H9 (cell line): Measurements from ENCODE around the gene SIRPB1. TPM values are rescaled to one million over a fixed set of nuclear protein-coding genes. Genes with fewer than 3 reads are reported as not detected.

ENCODE experiments used
- DNase-seq: peaks from one replicate; pipeline ENCODE4 v3.0.0-alpha.2; 2017
- H2AFZ ChIP-seq: one replicate; pipeline ENCODE4 v1.6.1; 2013; ENCODE audit warnings: mild to moderate bottlenecking, low read length, control low read depth, moderate library complexity
- H2AK5ac ChIP-seq: 2 replicates; pipeline ENCODE4 v1.6.1; 2013; ENCODE audit warnings: low read length, control low read depth, mixed read lengths; ENCODE audit not compliant: insufficient read length
- H2BK120ac ChIP-seq: one replicate; pipeline ENCODE4 v1.6.1; 2013; ENCODE audit warnings: low read depth, mild to moderate bottlenecking, low read length, control low read depth, inconsistent platforms; ENCODE audit not compliant: poor library complexity, severe bottlenecking
- H2BK12ac ChIP-seq: 2 replicates; pipeline ENCODE4 v1.6.1; 2013; ENCODE audit warnings: low read length, control low read depth, mixed read lengths, low read depth; ENCODE audit not compliant: insufficient read length
- H2BK15ac ChIP-seq: 2 replicates; pipeline ENCODE4 v1.6.1; 2013; ENCODE audit warnings: low read depth, low read length, control low read depth
- H2BK20ac ChIP-seq: one replicate; pipeline ENCODE4 v1.6.1; 2013; ENCODE audit warnings: low read depth, mild to moderate bottlenecking, low read length, control low read depth, inconsistent platforms; ENCODE audit not compliant: poor library complexity, severe bottlenecking
- H2BK5ac ChIP-seq: 2 replicates; pipeline ENCODE4 v1.6.1; 2013; ENCODE audit warnings: low read length, control low read depth, mixed read lengths; ENCODE audit not compliant: insufficient read length
- H3K14ac ChIP-seq: 2 replicates; pipeline ENCODE4 v1.6.1; 2013; ENCODE audit warnings: low read length, control low read depth; ENCODE audit not compliant: insufficient read depth
- H3K18ac ChIP-seq: 2 replicates; pipeline ENCODE4 v1.6.1; 2013; ENCODE audit warnings: low read depth, mild to moderate bottlenecking, mixed read lengths, low read length, control low read depth; ENCODE audit not compliant: insufficient read length
- H3K23ac ChIP-seq: 2 replicates; pipeline ENCODE4 v1.6.1; 2013; ENCODE audit warnings: low read length, control low read depth, mixed read lengths, low read depth; ENCODE audit not compliant: insufficient read length
- H3K23me2 ChIP-seq: 2 replicates; pipeline ENCODE4 v1.6.1; 2013; ENCODE audit warnings: low read depth, mild to moderate bottlenecking, mixed read lengths, low read length, control low read depth; ENCODE audit not compliant: insufficient read length, poor library complexity, severe bottlenecking
- H3K27ac ChIP-seq: 2 replicates; pipeline ENCODE4 v1.5.1; 2013; ENCODE audit warnings: low read length, control low read depth, mixed read lengths, low read depth; ENCODE audit not compliant: insufficient read length
- H3K27me3 ChIP-seq: 2 replicates; pipeline ENCODE4 v1.6.1; 2013; ENCODE audit warnings: low read length, control low read depth, inconsistent platforms; ENCODE audit not compliant: insufficient read depth
- H3K4ac ChIP-seq: 2 replicates; pipeline ENCODE4 v1.6.1; 2013; ENCODE audit warnings: low read depth, mild to moderate bottlenecking, control low read depth, inconsistent platforms, low read length, moderate library complexity
- H3K4me1 ChIP-seq: 2 replicates; pipeline ENCODE4 v1.6.1; 2013; ENCODE audit warnings: low read length, control low read depth, inconsistent platforms; ENCODE audit not compliant: insufficient read depth
- H3K4me2 ChIP-seq: 2 replicates; pipeline ENCODE4 v1.6.1; 2013; ENCODE audit warnings: low read length, control low read depth, mixed read lengths; ENCODE audit not compliant: insufficient read length, insufficient read depth
- H3K56ac ChIP-seq: 2 replicates; pipeline ENCODE4 v1.6.1; 2013; ENCODE audit warnings: low read depth, mild to moderate bottlenecking, mixed read lengths, low read length, control low read depth; ENCODE audit not compliant: insufficient read length
- H3K79me1 ChIP-seq: 2 replicates; pipeline ENCODE4 v1.6.1; 2013; ENCODE audit warnings: low read depth, mild to moderate bottlenecking, moderate library complexity, low read length, control low read depth, inconsistent platforms; ENCODE audit not compliant: insufficient read depth, poor library complexity, severe bottlenecking
- H3K79me2 ChIP-seq: 2 replicates; pipeline ENCODE4 v1.6.1; 2013; ENCODE audit warnings: low read length, control low read depth, inconsistent platforms; ENCODE audit not compliant: insufficient read depth
- H3K9ac ChIP-seq: 2 replicates; pipeline ENCODE4 v1.6.1; 2013; ENCODE audit warnings: low read length, control low read depth, mixed read lengths; ENCODE audit not compliant: insufficient read length; ENCODE audit errors: extremely low read depth
- H3K9me3 ChIP-seq: one replicate; pipeline ENCODE4 v1.6.1; 2013; ENCODE audit warnings: low read depth, low read length, inconsistent platforms; ENCODE audit not compliant: control insufficient read depth
- H3T11ph ChIP-seq: one replicate; pipeline ENCODE4 v1.6.1; 2013; ENCODE audit warnings: mild to moderate bottlenecking, low read length, control low read depth, inconsistent platforms
- H4K20me1 ChIP-seq: one replicate; pipeline ENCODE4 v1.6.1; 2013; ENCODE audit not compliant: control insufficient read depth, insufficient read length, insufficient read depth
- H4K5ac ChIP-seq: 2 replicates; pipeline ENCODE4 v1.6.1; 2013; ENCODE audit warnings: low read depth, mild to moderate bottlenecking, mixed read lengths, low read length, control low read depth; ENCODE audit not compliant: insufficient read length
- H4K8ac ChIP-seq: replicated peaks from 2 replicates; pipeline ENCODE4 v1.6.1; 2013; ENCODE audit warnings: low read length, control low read depth, mixed read lengths, low read depth; ENCODE audit not compliant: insufficient read length
- H4K91ac ChIP-seq: 2 replicates; pipeline ENCODE4 v1.6.1; 2013; ENCODE audit warnings: low read depth, mild to moderate bottlenecking, moderate library complexity, mixed read lengths, low read length, control low read depth; ENCODE audit not compliant: insufficient read length
- H3K27ac Mint-ChIP-seq, 3 experiments: 2 replicates in 2 of 3; 3 replicates in 1 of 3; pipeline ENCODE4 v1.8.0; 2020 to 2021; ENCODE audit warnings: mixed read lengths in 3 of 3, mild to moderate bottlenecking in 1 of 3, moderate library complexity in 1 of 3
- H3K27me3 Mint-ChIP-seq: 2 replicates; pipeline ENCODE4 v1.8.0; 2021; ENCODE audit warnings: low read depth, mild to moderate bottlenecking, moderate library complexity, mixed read lengths
- H3K36me3 Mint-ChIP-seq, 3 experiments: 2 replicates in 2 of 3; 3 replicates in 1 of 3; pipeline ENCODE4 v1.8.0; 2020 to 2021; ENCODE audit warnings: low read depth in 3 of 3, mixed read lengths in 3 of 3; ENCODE audit not compliant: insufficient read depth in 1 of 3
- H3K4me1 Mint-ChIP-seq, 2 experiments: 2 replicates each; pipeline ENCODE4 v1.8.0; 2020; ENCODE audit warnings: mixed read lengths in 2 of 2
- H3K4me3 Mint-ChIP-seq, 2 experiments: 2 replicates in 1 of 2; 3 replicates in 1 of 2; pipeline ENCODE4 v1.8.0; 2020 to 2021; ENCODE audit warnings: mild to moderate bottlenecking in 2 of 2, mixed read lengths in 2 of 2, moderate library complexity in 1 of 2
- H3K9me3 Mint-ChIP-seq, 2 experiments: 2 replicates in 1 of 2; 3 replicates in 1 of 2; pipeline ENCODE4 v1.8.0; 2020; ENCODE audit warnings: mild to moderate bottlenecking in 2 of 2, mixed read lengths in 2 of 2, moderate library complexity in 1 of 2
- CTCF ChIP-seq: fragments of 200-600 bp; sonication (generic); conservative IDR thresholded peaks from 3 replicates; pipeline ENCODE4 v1.8.0; 2021; ENCODE audit warnings: antibody characterized with exemption, mild to moderate bottlenecking
- WGBS: extraction: QIAGEN DNeasy Blood & Tissue Kit; methylation state at CpG from one replicate; pipeline ENCODE4 v1.1.7; 2013; ENCODE audit warnings: missing lambda C conversion rate, low lambda C conversion rate, mixed read lengths; ENCODE audit not compliant: insufficient read length; ENCODE audit errors: extremely low coverage; 5-methylcytosine and 5-hydroxymethylcytosine counted together
- total RNA-seq: library from RNA; stranded (reverse); gene quantifications from 2 replicates; pipeline ENCODE4 v1.2.1, GENCODE V29; 2021

The SIRPB1 gene
- total RNA-seq, 1 experiment from 2014 or later, result 1.0 TPM

- Histone ChIP-seq H3K14ac (no peak overlapping the region), H4K91ac (no peak overlapping the region), H3K27ac (no peak overlapping the region), H3K4me1 (peaks cover 3% of the 10 kb centered on the region; the same call in 1 of the 2 replicates), H3K9ac (no peak overlapping the region), H3K4me2 (no peak overlapping the region), H3K9me3 (no peaks in the 10 kb centered on the region), H2BK12ac (no peak overlapping the region), H3T11ph (no peak overlapping the region), H3K4ac (no peak overlapping the region), H2BK120ac (no peak overlapping the region), H3K79me2 (no peaks in the 10 kb centered on the region), H3K27me3 (no peaks in the 10 kb centered on the region), H2BK20ac (no peak overlapping the region), H3K79me1 (no peaks in the 10 kb centered on the region), H3K56ac (no peak overlapping the region), H2BK5ac (no peak overlapping the region), H3K18ac (no peak overlapping the region), H4K5ac (no peak overlapping the region), H2BK15ac (no peak overlapping the region), H2AK5ac (no peak overlapping the region), H3K23ac (no peak overlapping the region), H2AFZ (no peak overlapping the region), H4K20me1 (no peaks in the 10 kb centered on the region), H4K8ac (no peak overlapping the region), H3K23me2 (no peaks in the 10 kb centered on the region)
- peaks cover 12% of the 10 kb centered on the region for H3K27me3 Mint-ChIP-seq
- peaks cover 0 to 4% of the 10 kb centered on the region in 2 experiments; a peak in 2 of 5 replicates for H3K9me3 Mint-ChIP-seq
- WGBS, result no CpG with 5 or more reads among the region's 4 CpGs
- DNase-seq, result no peak
- H3K36me3 Mint-ChIP-seq, result 0 out of 7 replicates have a peak, but pooled peaks cover 0 to 2% (median 0%) of the 10 kb centered on the region in 3 experiments
- peaks cover 11 to 27% of the 10 kb centered on the region in 2 experiments for H3K4me1 Mint-ChIP-seq
- H3K4me3 Mint-ChIP-seq, result no peak overlapping the region
- H3K27ac Mint-ChIP-seq, result no peak overlapping the region
- no peak for TF ChIP-seq CTCF
These were observed 13.7 kb upstream of the SIRPB1 start for GRCh38 chr20:1633535-1633934.
